CMK (cell line): ENCODE measurements around the gene NUDT16L1.

Experiments
- DNase-seq: peaks from one replicate; pipeline ENCODE4 v3.0.0-alpha.2; 2010; ENCODE audit warnings: low read depth

The NUDT16L1 gene

GRCh38 chr16:4693296-4693955, at the start of gene NUDT16L1:
Gene NUDT16L1, plus strand, starts transcription at chr16:4693562. Its CDS starts 165 bp downstream, at chr16:4693727.
- DNase-seq, result peak; percentile 86

GRCh38 chr16:4646773-4647643, 46.4 kb upstream of the NUDT16L1 start:
- no peak for DNase-seq

- no peak for DNase-seq
Observed at GRCh38 chr16:4647644-4647980, 45.8 kb upstream of the NUDT16L1 start.

- DNase-seq, result no peak
Observed at GRCh38 chr16:4648917-4649316, 44.4 kb upstream of the NUDT16L1 start.

- no peak for DNase-seq
Observed at GRCh38 chr16:4649744-4650442, 43.5 kb upstream of the NUDT16L1 start.

GRCh38 chr16:4650443-4651074, 42.8 kb upstream of the NUDT16L1 start:
- DNase-seq, result peak; percentile 82

GRCh38 chr16:4651827-4652226, 41.5 kb upstream of the NUDT16L1 start:
- no peak for DNase-seq

- DNase-seq, result no peak
Observed at GRCh38 chr16:4652561-4652960, 40.8 kb upstream of the NUDT16L1 start.

- no peak for DNase-seq
Observed at GRCh38 chr16:4654011-4654963, 39.1 kb upstream of the NUDT16L1 start.

GRCh38 chr16:4654964-4655590, 38.3 kb upstream of the NUDT16L1 start:
- no peak for DNase-seq

- no peak for DNase-seq
Observed at GRCh38 chr16:4655801-4656200, 37.6 kb upstream of the NUDT16L1 start.

- no peak for DNase-seq
Observed at GRCh38 chr16:4656221-4656620, 37.1 kb upstream of the NUDT16L1 start.

- no peak for DNase-seq
Observed at GRCh38 chr16:4656695-4657686, 36.4 kb upstream of the NUDT16L1 start.

GRCh38 chr16:4659363-4660353, 33.7 kb upstream of the NUDT16L1 start:
- DNase-seq, result no peak

- DNase-seq, result no peak
Observed at GRCh38 chr16:4660454-4661007, 32.8 kb upstream of the NUDT16L1 start.

GRCh38 chr16:4661661-4662060, 31.7 kb upstream of the NUDT16L1 start:
- DNase-seq, result no peak

- no peak for DNase-seq
Observed at GRCh38 chr16:4663465-4663776, 29.9 kb upstream of the NUDT16L1 start.
